ENCODE measurements around the gene CYP4F8.

GRCh38 chr19:15639596-15639995, 24.6 kb downstream of the CYP4F8 start:
- TF ChIP-seq POLR2A (IDR thresholded peaks at IDR 0.05) (no peak), CTCF (IDR thresholded peaks at IDR 0.05) (no peak)
